GM12878 (cell line): ENCODE results near the gene KIF3A. TPM values are rescaled to one million over a fixed set of nuclear protein-coding genes. Genes with fewer than 3 reads are reported as not detected.

Source experiments
- CUX1 ChIP-seq: IDR thresholded peaks from 2 replicates; pipeline ENCODE4 v1.6.1; 2012; ENCODE audit warnings: improper control_type of control experiment, low read depth, low read length; ENCODE audit not compliant: insufficient replicate concordance
- DPF2 ChIP-seq: fragments of 450-650 bp; IDR thresholded peaks from 2 replicates; pipeline ENCODE4 v1.6.1; 2017; ENCODE audit warnings: mild to moderate bottlenecking
- PKNOX1 ChIP-seq: fragments of 450-650 bp; IDR thresholded peaks from 2 replicates; pipeline ENCODE4 v1.6.1; 2016; ENCODE audit warnings: mild to moderate bottlenecking
- RFX5 ChIP-seq: IDR thresholded peaks from 2 replicates; pipeline ENCODE4 v1.6.1; 2011; ENCODE audit warnings: low read depth, low read length, improper control_type of control experiment
- ZBTB4 ChIP-seq: fragments of 450-650 bp; formaldehyde crosslinking; IDR thresholded peaks from 2 replicates; pipeline ENCODE4 v1.4.0; 2022; ENCODE audit warnings: mild to moderate bottlenecking, moderate library complexity
- polyA plus RNA-seq, 11 experiments: library from polyadenylated mRNA; depleted of rRNA in 4 of 11; unstranded in 6 of 11; stranded (reverse) in 5 of 11; fragments of >200 nt; fragmentation: Nextera tagmentation in 4 of 11; fragmentation: Illumina TruSeq in 1 of 11; extraction: Ambion mirVana in 4 of 11; extraction: Trizol in 1 of 11; gene quantifications; 1 replicate in 1 of 11; 2 replicates in 10 of 11; pipeline versions ENCODE4 v1.2.1 to v1.2.3, GENCODE V29; 2011 to 2016; ENCODE audit warnings: inconsistent platforms in 2 of 11, missing spikeins in 2 of 11, low read depth in 1 of 11
- total RNA-seq, 4 experiments: library from RNA; depleted of rRNA in 3 of 4; stranded (reverse); fragments of >200 nt in 3 of 4; fragmentation: Illumina TruSeq in 1 of 4; extraction: Trizol in 1 of 4; gene quantifications; 2 replicates each; pipeline versions ENCODE4 v1.2.1 to v1.2.3, GENCODE V29; 2013 to 2021

The KIF3A gene
- total and polyA plus RNA-seq, 10 of the 15 experiments (the other 5 are each of a cell fraction or from before 2014, with no cell fraction given), result 2.7 to 36.5 (median 10.0) TPM

GRCh38 chr5:132662004-132662401 lies 75.3 kb downstream of the KIF3A start (continued):
- TF ChIP-seq CUX1 (peak; percentile 47), ZBTB4 (CRISPR knock-in tag) (no peak), PKNOX1 (peak; percentile 47), RFX5 (no peak), DPF2 (no peak)
